Ascending aorta (tissue), 2 donors: ENCODE data around the gene ITK. TPM values are rescaled to one million over a fixed set of nuclear protein-coding genes. Genes with fewer than 3 reads are reported as not detected.

Experiments
- DNase-seq, 2 donors: peaks; one replicate each; pipeline ENCODE4 v3.0.0-alpha.2; 2019; ENCODE audit warnings: low spot score in 2 of 2
- H3K27ac ChIP-seq, 2 donors: fragments of 200-600 bp; sonication (generic); one replicate each; pipeline ENCODE4 v1.5.1; 2016 to 2017; ENCODE audit warnings: mild to moderate bottlenecking in 1 of 2
- H3K27me3 ChIP-seq: fragments of 200-600 bp; sonication (generic); one replicate; pipeline ENCODE4 v1.5.1; 2017
- H3K36me3 ChIP-seq, 2 donors: fragments of 200-600 bp; sonication (generic); one replicate each; pipeline ENCODE4 v1.5.1; 2016
- H3K4me1 ChIP-seq, 2 donors: fragments of 200-600 bp; sonication (generic); one replicate each; pipeline ENCODE4 v1.5.1; 2016 to 2017; ENCODE audit warnings: mild to moderate bottlenecking in 1 of 2
- H3K4me3 ChIP-seq, 2 donors: fragments of 200-600 bp; sonication (generic); one replicate each; pipeline ENCODE4 v1.5.1; 2016 to 2017; ENCODE audit warnings: mild to moderate bottlenecking in 1 of 2
- H3K9me3 ChIP-seq, 2 donors: fragments of 200-600 bp; sonication (generic); one replicate each; pipeline ENCODE4 v1.5.1; 2016
- intact Hi-C: fragments of 100-400 bp; cut with DNase I; formaldehyde crosslinking; loops from one replicate; pipeline ENCODE4 v1.15.1; 2023
- total RNA-seq: library from RNA; depleted of rRNA; stranded (reverse); fragments of >200 nt; gene quantifications from one replicate; pipeline ENCODE4 v1.1.0, GENCODE V29; 2016
- TF ChIP-seq, protein P1 (sequence below), 3 experiments: fragments of 200-600 bp in 2 of 3; fragments of 450-650 bp in 1 of 3; sonication (generic) in 2 of 3; IDR thresholded peaks; one replicate each; pipeline ENCODE4 v1.5.1; 2016 to 2019; ENCODE audit warnings: antibody characterized with exemption in 3 of 3, mild to moderate bottlenecking in 1 of 3, moderate library complexity in 1 of 3

Gene ITK
- total RNA-seq, 1 donor from 2014 or later: 0.43 TPM

DNA sequence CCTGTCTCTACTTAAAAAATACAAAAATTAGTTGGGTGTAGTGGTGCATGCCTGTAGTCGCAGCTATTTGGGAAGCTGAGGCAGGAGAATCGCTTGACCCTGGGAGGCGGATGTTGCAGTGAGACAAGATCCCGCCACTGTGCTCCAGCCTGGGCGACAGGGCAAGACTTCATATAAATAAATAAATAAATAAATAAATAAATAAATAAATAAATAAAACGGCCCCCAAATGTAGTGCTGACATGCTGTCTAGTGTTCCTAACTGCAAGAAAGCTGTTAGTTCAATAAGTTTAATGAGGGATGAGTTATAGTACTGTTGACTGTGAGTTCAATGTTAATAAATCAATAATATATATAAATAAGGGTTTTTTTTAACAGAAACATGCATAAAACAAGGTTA lies 77.8 kb downstream of the ITK start:
- no peak overlapping the region for H3K27ac ChIP-seq
- no peaks in the 10 kb centered on the region for H3K4me1 ChIP-seq
- H3K36me3 ChIP-seq: no peaks in the 10 kb centered on the region
- H3K9me3 ChIP-seq: no peaks in the 10 kb centered on the region
- intact Hi-C loops: no loop called here
- no peak for DNase-seq
- H3K27me3 ChIP-seq: no peaks in the 10 kb centered on the region
- no peak overlapping the region for H3K4me3 ChIP-seq
- TF ChIP-seq, protein P1, sequence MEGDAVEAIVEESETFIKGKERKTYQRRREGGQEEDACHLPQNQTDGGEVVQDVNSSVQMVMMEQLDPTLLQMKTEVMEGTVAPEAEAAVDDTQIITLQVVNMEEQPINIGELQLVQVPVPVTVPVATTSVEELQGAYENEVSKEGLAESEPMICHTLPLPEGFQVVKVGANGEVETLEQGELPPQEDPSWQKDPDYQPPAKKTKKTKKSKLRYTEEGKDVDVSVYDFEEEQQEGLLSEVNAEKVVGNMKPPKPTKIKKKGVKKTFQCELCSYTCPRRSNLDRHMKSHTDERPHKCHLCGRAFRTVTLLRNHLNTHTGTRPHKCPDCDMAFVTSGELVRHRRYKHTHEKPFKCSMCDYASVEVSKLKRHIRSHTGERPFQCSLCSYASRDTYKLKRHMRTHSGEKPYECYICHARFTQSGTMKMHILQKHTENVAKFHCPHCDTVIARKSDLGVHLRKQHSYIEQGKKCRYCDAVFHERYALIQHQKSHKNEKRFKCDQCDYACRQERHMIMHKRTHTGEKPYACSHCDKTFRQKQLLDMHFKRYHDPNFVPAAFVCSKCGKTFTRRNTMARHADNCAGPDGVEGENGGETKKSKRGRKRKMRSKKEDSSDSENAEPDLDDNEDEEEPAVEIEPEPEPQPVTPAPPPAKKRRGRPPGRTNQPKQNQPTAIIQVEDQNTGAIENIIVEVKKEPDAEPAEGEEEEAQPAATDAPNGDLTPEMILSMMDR (IDR thresholded peaks at IDR 0.05): no peak

DNA sequence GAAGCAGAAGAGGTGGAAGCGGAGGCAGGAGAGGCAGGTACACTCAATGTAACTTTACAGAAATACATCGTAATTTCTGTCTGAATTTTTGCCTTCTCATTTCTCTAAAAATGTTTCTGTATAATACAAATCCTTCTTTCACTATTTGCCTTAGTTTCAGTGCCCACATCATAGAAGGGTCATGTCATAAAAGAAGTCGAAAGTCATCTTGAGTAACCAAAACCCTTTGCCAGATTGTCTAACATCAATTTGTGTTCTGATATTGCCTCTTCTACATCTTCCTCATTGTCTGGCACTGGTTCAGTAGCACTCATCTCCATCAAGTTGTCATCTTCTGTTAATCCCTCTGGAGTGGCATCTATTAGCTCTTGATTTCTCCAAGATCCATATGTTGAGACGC lies 79.1 kb downstream of the ITK start:
- DNase-seq: no peak
- Histone ChIP-seq H3K4me1 (no peaks in the 10 kb centered on the region), H3K27me3 (no peaks in the 10 kb centered on the region), H3K9me3 (no peaks in the 10 kb centered on the region), H3K4me3 (no peak overlapping the region), H3K27ac (no peak overlapping the region), H3K36me3 (no peaks in the 10 kb centered on the region)
- TF ChIP-seq, protein P1 (IDR thresholded peaks at IDR 0.05): no peak
- intact Hi-C loops: no loop called here

- H3K27me3 ChIP-seq: no peaks in the 10 kb centered on the region
- TF ChIP-seq, protein P1 (IDR thresholded peaks at IDR 0.05): no peak
- H3K4me1 ChIP-seq: peaks cover 0 to 8% of the 10 kb centered on the region in 2 donors
- H3K9me3 ChIP-seq: no peaks in the 10 kb centered on the region
- H3K27ac ChIP-seq: no peak overlapping the region
- no peak overlapping the region for H3K4me3 ChIP-seq
- DNase-seq: no peak
- intact Hi-C loops: no loop called here
- H3K36me3 ChIP-seq: no peaks in the 10 kb centered on the region
These were observed 83.0 kb downstream of the ITK start for GRCh38 chr5:157263496-157264090.

DNA sequence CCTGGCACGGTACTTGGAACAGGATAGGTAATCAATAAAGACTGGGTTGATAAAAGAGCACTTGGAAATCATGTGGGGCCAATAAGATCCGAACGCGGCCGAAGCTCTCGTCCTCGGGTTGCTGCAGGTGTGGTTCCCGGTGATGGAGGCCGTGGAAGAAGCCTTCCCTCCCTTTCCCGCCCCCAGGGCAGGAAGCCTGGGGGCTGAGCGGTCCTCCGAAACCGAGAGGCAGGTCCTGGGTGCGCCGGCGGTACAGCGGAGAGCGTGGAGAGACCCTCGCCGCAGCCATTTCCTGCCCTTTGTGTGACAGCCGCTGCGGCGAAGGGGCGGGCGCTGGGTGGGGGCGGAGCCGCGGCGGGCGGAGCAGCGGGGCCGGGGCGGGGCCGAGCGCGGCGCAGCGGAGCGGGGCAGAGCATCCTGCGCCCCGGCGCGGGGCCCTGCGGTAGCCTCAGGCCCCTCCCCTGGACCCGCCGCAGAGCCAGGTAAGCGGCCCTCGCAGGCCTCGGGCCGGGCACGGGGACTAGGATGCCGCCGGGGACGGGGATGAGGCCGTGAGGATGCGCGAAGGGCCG lies 85.2 kb downstream of the ITK start, which contains the start of gene CYFIP2:
CYFIP2 (plus strand) TSS at position 410 of the 572 bp plus-strand sequence. CDS start 19,239 bp downstream, outside the sequence.
- Histone ChIP-seq H3K36me3 (no peaks in the 10 kb centered on the region), H3K27ac (no peak within 1 kb of the TSS), H3K27me3 (no peaks in the 10 kb centered on the region), H3K4me1 (peaks cover 0 to 8% of the 10 kb centered on the region in 2 donors), H3K9me3 (no peaks in the 10 kb centered on the region), H3K4me3 (peak within 1 kb of the TSS; percentile 86 to 88)
- intact Hi-C loops: loop anchor here (5.0 kb wide), 2 partner anchors 118 to 467 kb away; partner anchors contain the start of gene THG1L
- TF ChIP-seq, protein P1 (IDR thresholded peaks at IDR 0.05): no peak
- DNase-seq: peak in 1 of 2 donors; percentile 75

GRCh38 chr5:157266286-157267007 lies 85.8 kb downstream of the ITK start:
- intact Hi-C loops: loop anchor here (5.0 kb wide), 2 partner anchors 119 to 466 kb away; partner anchors contain the start of gene THG1L
- Histone ChIP-seq H3K4me3 (peak overlapping the region; percentile 86 to 88), H3K27me3 (no peaks in the 10 kb centered on the region), H3K4me1 (peaks cover 0 to 8% of the 10 kb centered on the region in 2 donors), H3K9me3 (no peaks in the 10 kb centered on the region), H3K36me3 (no peaks in the 10 kb centered on the region), H3K27ac (no peak overlapping the region)
- TF ChIP-seq, protein P1 (IDR thresholded peaks at IDR 0.05): no peak
- no peak for DNase-seq
